GDM1 (cell line): ENCODE data around the gene XPR1.
"Not testable (repeated sequence)": the region's sequence is repeated elsewhere in the genome, so short reads cannot be mapped to it uniquely, and the experiment has no call there.

Experiments
- DNase-seq: peaks from one replicate; lab custom pipeline; 2025; lab: John Stamatoyannopoulos, UW

XPR1 gene

DNA sequence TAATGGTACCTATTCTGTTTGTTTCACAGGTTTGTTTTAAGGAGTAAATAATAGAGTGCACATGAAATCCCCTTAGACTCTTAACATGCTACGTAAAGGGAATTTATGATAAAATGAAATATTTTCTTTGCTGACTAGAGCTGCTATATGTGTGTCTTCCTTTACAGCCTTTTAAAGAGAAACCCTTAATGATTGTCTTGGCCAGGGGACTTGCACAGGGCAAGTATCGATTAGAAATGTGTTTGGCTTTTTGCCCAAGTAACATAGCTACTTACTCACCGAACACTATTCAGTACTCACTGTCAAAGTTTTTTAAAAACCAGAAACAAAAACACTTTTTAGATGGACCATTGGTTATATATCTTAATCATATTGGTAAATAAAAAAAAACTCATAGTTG, 209.6 kb downstream of the XPR1 start:
- DNase-seq: no peak

- no peak for DNase-seq
Measured at GRCh38 chr1:180842052-180842451, 210.2 kb downstream of the XPR1 start.

- no peak for DNase-seq
Measured at GRCh38 chr1:180842491-180843275, 210.9 kb downstream of the XPR1 start.

- no peak for DNase-seq
Measured at GRCh38 chr1:180845352-180845751, 213.5 kb downstream of the XPR1 start.

DNA sequence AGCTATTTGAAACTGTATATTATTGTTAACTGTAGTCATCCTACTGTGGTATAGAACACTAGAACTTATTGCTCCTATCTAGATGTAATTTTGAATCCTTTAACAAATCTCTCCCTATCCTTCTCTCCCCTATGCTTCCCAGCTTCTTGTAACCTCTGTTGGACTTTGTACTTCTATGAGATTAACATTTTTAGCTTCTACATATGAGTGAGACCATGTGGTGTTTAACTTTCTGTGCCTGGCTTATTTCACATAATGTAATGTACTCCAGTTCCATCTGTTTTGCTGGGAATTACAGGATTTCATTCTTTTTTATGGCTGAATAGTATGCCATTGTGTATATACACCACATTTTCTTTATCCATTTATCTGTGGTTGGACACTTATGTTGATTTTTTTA, 216.4 kb downstream of the XPR1 start:
- no peak for DNase-seq

GRCh38 chr1:180849031-180849775, 217.4 kb downstream of the XPR1 start:
- no peak for DNase-seq

DNA sequence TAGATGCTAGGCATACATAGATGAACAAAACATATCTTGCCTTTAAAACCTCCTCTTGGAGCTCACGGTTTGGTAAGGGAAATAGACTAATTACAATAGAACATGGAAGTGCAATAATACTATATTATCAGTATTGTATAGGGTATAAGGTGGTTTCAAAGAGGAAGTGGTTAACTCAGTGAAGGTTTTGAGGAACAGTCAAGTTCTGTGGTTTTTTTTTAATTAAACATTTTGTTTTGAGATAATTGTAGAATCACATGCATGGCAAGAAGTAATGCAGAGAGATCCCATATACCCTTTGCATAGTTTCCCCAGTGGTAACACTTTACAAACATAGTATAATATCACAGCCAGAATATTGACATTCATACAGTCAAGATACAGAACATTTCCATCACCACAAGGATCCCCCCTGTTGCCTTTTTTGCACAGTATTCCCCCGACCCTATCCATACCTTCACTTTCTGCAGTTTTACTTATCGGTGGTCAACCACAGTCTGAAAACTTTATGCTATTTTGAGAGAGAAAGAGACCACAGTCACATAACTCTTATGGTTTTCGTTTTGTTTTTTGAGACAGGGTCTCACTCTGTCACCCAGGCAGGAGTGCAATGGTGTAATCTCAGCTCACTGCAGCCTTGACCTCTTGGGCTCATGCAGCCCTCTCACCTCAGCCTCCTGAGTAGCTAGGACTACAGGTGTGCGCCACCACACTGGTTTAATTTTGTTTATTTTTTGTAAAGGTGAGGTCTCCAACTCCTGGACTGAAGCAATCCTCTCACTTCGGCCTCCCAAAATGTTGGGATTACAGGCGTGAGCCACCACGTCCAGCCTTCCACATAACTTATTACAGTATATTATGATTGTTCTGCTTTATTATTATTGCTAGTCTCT, 220.4 kb downstream of the XPR1 start:
- no peak for DNase-seq

GRCh38 chr1:180854001-180854400, 222.2 kb downstream of the XPR1 start:
- no peak for DNase-seq

- no peak for DNase-seq
Measured at GRCh38 chr1:180854456-180854855, 222.6 kb downstream of the XPR1 start.

DNA sequence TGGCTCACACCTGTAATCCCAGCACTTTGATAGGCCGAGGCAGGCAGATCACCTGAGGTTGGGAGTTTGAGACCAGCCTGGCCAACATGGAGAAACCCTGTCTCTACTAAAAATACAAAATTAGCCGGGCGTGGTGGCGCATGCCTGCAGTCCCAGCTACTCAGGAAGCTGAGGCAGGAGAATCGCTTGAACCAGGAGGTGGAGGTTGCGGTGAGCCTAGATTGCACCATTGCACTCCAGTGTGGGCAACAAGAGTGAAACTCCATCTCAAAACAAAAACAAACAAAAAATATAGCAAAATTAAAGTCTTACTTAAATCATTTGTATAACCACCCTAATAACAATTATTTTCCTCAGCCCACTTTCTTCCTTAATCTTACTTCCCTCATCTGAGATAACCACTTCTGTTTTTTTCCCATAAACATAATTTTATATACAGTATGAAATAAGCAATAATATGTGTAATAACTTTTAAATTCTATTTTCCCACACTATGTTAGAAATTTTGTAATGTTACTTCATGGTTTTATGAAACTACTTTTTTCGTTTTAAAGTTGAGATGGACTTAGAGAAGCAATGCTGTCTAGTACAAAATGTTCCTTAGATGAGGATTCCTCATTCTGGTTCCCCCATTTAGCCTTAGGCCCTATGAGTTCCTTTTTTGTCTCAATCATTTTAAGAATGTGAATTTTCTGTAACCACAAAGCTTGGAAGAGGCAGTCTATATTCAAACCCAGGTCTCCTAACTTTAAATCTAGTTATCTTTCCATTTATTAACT, 226.3 kb downstream of the XPR1 start:
- not testable (repeated sequence) for DNase-seq

- no peak for DNase-seq
Measured at GRCh38 chr1:180859306-180859705, 227.5 kb downstream of the XPR1 start.

DNA sequence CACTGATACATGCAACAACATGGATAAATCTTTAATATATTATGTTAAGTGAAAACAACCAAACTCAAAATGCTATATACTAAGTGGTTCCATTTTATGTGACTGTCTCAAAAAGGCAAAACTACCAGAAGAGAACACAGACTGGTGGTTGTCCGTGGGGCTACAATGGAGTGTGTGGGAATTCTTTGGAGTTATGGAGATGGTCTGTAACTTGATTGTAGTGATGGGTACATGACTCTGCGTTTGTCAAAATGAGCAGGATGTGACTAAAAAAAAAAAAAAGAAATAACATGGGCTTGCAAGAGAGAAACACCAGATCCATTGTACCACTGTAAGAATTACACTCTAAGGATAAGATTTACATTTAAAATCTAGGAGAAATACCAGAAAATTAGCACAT, 228.7 kb downstream of the XPR1 start:
- DNase-seq: no peak

DNA sequence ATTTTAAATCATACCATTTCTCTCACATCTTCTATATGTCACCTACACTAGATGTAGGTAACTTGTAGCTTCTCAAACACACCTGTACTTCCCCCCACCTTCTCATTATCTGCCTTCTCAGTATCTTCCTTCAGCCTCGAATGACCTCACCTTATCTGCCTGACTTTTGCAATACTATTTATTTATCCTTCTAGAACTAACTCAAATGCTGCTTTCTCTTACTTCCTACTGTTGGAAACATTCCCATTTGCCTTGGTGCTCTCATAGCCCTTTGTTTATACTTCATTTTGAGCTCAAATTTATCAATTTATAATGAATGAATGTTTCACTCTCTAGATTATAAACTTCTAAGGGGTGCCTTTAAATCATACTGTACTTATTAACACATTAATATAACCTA, 230.5 kb downstream of the XPR1 start:
- no peak for DNase-seq

DNA sequence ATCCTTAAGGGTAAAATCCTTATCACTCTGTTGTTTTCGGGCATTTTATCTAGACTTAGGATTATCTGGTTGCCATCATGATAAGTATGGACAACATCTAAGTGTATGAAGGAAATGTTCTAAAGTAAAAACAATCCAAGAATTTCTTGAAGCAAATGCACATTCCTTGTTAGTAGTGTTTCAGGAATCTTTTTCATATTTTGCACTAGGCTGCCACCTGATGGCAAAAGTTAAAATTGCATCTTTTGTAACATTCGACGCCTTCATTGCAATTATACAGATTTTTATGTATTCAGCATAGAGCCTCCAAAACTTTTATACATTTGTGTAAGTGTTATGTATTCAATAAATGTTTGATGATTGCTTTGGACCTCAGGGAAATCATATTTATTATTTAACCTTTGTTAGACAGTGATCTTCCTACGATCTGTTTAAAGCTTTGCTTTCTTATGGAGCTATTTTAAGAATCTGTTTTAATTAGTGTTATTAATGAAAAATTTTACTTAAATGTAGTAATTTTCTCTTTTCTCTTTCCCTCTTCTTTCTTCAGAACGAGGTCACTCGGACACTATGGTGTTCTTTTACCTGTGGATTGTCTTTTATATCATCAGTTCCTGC, 231.4 kb downstream of the XPR1 start:
- no peak for DNase-seq

GRCh38 chr1:180881806-180882509, 250.1 kb downstream of the XPR1 start:
- DNase-seq: peak; percentile 25

DNA sequence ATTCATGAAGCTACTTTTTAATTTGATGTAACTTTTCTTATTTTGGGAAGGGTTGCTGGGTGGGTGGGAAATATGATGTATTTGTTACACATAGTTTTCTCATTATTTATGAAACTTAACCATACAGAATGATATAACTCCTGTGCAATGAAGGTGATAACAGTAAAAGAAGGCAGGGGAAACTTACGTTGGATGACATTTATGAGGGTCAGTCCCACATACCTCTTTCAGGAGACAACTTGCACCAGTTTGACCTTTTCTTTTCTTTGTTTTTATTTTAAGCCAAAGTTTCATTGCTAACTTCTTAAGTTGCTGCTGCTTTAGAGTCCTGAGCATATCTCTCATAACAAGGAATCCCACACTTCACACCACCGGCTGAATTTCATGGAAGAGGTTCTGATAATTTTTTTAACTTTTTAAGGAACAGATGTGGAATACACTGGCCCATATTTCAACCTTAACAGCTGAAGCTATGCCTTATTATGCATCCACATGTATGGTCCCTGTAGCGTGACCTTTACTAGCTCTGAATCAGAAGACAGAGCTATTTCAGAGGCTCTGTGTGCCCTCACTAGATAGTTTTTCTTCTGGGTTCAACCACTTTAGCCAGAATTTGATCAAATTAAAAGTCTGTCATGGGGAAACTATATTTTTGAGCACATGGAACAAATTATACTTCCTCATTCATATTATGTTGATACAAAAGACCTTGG, 252.9 kb downstream of the XPR1 start:
- no peak for DNase-seq

DNA sequence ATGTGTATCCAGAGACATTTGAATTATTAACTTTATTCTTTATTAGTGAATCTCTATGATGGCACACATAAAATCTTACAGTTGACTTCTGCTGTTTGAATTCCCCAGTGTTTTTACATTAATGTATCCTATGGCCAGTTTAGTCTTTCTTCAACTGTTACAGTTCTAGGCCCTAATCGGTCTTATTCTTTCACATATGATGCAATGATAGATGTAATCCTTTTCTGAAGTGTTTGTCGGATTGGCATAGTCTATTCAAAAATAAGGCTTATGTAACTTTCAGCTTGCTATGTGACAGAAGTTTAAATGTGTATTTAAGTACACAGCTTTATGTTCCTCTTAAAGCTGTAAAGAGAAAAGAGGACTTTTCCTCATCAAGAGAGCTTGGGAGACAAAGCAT, 254.5 kb downstream of the XPR1 start:
- no peak for DNase-seq

DNA sequence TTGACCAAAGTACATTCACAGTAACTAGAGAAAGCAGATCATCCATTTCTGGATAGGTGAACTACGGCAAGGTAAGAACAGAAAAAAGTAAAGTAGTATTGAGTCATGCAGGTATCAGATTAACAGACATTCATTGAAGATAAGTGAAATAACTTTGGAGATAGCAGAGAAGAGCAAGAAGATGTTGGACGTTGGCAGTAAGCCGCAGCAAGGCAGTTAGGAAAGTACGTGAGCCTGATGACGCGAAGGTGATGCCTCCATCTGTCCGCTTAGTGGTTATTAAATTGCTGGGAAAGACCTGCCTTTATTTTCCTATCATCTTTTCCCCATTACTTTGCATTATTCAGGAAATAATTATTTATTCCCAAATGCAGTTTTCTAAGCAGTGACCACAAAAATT, 256.0 kb downstream of the XPR1 start:
- no peak for DNase-seq

- no peak for DNase-seq
Measured at GRCh38 chr1:180888870-180889269, 257.0 kb downstream of the XPR1 start.

DNA sequence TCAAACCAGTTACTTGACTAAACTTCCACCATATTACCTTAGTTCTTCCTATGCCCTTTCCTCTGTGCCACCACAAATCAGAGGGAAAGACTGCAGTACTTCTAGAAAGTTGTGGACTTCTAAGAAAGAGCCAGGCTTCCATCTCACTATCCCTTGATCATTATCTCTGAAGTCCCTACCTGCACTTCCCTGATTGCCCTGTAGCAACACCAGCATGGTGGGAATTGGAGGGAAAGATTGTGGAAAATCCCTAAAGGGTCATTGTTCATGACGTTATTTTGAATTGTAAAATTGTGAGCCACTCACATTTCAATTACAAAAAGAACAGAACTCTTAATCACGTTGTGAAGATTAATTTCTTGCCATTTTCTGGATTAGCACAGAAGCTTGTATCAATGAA, 257.5 kb downstream of the XPR1 start:
- DNase-seq: no peak
